Measurements from ENCODE around the gene ZNF296.

ZNF296 gene

DNA sequence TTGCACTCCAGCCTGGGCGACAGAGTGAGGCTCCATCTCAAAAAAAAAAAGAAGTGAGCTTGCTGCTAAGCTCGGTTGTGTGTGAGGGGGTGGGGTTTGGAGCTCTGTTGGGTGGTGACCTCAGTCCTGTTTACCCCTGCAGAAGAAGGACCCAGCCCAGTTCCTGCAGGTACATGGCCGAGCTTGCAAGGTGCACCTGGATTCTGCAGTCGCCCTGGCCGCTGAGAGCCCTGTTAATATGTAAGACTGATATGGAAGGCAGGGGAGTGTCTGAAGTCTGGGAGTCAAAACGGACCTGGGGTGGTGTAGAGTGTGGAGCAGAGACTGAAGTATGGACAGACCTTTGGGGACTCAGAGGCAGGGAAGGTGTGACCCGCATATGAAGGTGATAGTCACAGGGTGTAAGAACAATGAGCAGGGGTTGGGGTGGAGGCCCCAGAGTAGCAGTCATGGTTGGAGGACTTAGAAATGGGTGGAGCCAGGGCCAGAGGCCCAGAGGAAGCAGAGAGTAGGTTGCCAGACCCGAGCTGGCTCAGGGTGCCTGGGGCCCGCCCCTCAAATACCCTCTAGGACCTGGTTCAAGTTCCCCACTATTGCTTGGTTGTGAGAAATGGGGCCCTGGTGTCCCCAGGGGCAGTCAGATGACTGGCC lies 24.2 kb downstream of the ZNF296 start:
- DNase-seq: no peak

DNA sequence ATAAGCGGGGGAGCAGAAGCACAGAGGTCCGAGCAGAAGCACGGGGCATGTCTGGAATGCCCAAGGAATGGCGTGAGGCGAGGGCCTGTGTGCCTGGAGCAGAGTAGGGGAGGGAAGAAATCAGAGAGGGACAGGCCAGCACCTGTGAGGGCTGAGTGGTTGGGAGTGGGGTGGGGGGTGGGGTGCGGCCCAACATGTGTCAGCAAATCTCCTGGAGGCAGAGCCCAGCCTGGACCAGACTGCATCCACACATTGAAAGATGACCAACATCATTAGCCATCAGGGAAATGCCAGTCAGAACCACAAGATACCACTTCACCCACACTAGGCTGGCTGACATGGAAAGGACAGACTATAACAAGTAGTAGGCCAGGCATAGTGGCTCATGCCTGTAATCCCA lies 26.2 kb downstream of the ZNF296 start:
- no peak for DNase-seq

DNA sequence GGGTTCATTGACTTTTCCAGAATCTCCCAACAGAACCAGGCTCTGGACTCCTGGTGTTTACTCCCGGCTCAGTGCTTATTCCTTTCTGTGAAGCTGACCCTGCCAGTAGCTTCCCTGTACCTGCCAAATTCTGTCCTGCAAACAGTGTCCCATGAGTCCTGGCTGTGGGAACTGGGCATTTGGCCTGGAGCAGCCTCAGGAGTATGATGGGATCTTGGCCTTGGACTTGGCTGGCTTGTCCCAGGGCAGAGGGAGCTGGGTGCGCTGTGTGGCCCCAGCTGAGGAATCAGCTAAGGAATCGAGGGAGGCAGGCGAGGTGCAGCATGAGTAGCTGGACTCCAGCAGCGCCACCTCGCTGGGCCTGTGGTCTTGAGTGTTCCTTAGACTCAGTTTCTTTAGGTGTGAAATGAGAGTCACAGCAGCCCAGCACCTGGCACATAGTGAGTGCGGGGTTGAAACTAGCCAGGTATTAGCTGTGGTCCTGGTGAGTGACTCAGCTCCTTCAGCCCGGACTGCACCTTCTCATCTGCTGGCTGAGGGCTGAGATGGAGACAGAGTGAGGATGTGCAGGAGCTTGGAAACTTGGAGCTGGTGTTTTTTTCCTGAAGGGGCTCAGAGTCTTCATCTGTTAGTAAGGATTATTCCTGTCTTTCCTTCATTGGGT lies 27.1 kb downstream of the ZNF296 start:
- DNase-seq: no peak

- DNase-seq: peak; percentile 57
Measured at GRCh38 chr19:45047188-45047797, 29.0 kb downstream of the ZNF296 start.

DNA sequence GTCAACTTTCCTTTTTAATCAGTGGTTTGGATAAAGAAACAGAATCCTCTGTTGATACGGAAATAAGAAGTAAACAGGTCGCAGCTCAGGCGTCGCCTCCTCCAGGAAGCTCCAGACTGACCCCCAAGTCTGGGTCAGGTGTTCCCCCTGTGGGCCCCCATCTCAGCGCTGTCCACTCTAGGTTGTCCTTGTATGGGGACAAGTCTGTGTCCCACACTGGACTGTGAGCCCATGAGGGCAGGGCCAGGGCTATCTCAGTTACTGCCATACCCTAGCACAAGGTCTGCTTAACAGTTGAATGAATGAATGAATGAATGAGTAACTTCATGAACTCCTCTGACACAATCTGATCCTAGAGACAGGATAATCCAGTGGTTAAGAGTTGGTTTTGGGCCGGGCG lies 29.9 kb downstream of the ZNF296 start:
- DNase-seq: no peak

GRCh38 chr19:45045671-45046353 lies 30.5 kb downstream of the ZNF296 start:
- no peak for DNase-seq

DNA sequence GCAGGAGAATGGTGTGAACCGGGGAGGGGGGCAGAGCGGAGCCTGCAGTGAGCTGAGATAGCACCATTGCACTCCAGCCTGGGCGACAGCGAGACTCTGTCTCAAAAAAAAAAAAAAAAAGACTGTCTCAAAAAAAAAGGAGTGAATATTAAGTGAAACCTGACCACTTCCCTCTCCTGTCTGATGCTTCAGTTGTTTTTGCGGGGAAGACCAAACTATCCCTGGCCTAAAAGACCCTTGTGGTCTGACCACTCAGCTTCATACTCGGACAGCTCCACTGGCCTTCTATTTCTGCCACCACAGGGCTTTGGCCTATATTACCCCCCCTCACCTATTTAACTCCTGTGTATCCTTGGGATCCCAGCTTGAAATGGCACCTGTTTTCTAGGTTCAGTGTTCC lies 35.2 kb downstream of the ZNF296 start:
- no peak for DNase-seq

GRCh38 chr19:45040059-45040771 lies 36.1 kb downstream of the ZNF296 start:
- DNase-seq: peak; percentile 47

DNA sequence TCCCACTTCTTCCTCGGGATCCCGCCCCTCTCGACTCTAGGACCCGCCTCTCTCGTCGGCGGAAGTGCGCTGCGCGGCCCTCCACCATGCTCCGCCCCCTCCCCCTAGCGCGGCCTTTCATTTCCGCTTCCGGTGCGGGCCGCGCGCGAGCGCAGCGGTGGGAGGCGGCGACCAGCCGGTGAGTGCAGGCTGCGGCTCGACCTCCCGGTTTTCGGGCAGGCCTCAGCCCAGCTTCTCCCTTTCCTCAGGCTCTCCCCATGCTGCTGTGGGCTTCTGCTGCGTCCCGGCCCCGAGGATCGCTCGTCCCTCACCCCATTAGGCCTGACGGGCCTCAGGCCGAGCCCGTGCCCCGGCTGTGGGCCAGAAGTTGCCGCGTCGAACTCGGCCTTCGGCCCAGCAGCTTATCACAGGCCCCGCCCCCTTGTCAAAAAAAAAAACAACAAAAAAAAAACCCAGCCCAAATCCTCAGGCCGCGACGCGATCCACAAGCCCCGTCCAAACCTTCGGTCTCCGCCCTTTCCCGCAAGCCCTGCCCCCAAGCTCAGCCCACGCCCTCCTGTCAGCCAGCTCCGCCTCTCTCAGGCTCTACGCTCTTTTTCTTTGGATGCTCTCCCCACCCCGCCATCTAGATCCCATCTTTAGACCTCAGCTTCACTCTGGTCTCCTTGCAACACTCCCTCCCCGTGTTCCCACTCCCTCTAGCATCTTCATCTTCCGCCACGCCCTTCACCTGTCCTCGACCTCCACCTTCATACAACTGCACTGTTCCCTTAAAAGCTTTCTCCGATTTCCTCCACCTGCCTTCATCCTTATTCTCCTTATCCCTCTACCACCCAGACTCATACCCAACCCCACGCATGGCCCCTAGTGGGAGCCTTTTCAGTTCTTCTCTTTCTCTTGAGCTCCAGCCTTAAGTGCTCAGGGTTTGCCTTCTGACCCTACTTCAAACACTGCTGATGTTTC lies 37.1 kb downstream of the ZNF296 start, which contains the start of gene CLASRP:
Gene CLASRP (plus strand): TSS at position 115 of the 963 bp plus-strand sequence. CDS start 1,168 bp downstream, outside the sequence.
- DNase-seq: peak; percentile 96

DNA sequence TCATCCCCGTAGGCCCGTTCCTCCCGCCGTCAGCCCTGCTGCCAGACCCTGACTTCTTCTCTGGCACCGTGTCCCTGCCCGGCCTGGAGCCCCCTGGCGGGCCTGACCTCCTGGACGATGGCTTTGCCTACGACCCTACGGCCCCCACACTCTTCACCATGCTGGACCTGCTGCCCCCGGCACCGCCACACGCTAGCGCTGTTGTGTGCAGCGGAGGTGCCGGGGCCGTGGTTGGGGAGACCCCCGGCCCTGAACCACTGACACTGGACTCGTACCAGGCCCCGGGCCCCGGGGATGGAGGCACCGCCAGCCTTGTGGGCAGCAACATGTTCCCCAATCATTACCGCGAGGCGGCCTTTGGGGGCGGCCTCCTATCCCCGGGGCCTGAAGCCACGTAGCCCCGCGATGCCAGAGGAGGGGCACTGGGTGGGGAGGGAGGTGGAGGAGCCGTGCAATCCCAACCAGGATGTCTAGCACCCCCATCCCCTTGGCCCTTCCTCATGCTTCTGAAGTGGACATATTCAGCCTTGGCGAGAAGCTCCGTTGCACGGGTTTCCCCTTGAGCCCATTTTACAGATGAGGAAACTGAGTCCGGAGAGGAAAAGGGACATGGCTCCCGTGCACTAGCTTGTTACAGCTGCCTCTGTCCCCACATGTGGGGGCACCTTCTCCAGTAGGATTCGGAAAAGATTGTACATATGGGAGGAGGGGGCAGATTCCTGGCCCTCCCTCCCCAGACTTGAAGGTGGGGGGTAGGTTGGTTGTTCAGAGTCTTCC lies 38.7 kb downstream of the ZNF296 start:
- no peak for DNase-seq

DNA sequence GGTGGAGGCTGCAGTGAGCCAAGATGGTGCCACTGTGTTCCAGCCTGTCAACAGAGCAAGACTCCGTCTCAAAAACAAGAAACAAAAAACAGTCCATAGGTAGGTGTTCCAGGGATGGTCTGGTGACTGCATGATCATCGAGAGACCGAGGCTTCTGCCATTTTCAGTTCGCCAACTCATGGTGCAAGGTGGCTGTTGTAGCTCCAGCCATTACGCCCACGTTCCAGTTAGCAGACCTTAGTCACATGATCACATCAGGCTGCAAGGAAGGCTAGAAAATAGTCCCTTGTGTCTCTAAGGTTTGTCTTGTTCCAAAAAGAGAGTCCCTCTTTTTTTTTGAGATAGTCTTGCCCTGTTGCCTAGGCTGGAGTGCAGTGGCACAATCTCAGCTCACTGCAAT lies 40.5 kb downstream of the ZNF296 start:
- DNase-seq: no peak

DNA sequence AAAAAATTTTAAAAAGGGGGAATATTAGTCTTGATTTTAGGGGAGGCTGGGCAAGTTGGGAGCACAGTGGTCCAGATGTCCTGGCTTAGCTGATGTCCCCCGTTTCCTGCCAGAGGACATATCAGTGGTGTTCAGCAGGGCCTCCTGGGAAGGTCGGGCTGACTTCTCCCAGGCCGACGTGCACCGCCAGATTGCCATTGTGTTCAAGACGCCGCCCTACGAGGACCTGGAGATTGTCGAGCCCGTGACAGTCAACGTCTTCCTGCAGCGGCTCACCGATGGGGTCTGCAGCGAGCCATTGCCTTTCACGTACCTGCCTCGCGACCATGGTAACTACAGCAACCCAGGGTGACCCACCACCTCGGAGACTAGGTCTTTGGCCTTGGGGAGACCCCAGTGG lies 43.9 kb downstream of the ZNF296 start:
- no peak for DNase-seq

GRCh38 chr19:45030825-45031224 lies 45.5 kb downstream of the ZNF296 start:
- DNase-seq: no peak

GRCh38 chr19:45027371-45027770 lies 48.9 kb downstream of the ZNF296 start:
- DNase-seq: no peak

- DNase-seq: no peak
Measured at GRCh38 chr19:45025264-45025663, 51.0 kb downstream of the ZNF296 start.

- DNase-seq: no peak
Measured at GRCh38 chr19:45023048-45023447, 53.2 kb downstream of the ZNF296 start.

DNA sequence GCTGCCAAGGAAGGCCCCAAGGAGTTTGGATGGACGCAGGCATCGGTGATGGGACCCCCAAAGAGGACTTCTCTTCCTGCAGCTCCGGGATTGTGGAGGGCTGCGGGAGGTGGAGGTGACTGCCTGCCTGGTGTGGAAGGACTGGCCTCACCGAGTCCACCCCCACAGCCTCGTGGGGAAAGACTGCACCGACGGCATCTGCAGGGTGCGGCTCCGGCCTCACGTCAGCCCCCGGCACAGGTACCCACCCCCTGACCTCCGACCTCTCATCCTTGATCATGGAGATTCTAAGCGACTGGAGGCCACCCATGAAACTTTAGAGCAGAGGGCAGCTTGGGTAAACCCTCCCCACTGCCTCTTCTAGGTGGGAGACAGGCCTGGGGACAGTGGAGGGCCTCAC lies 54.3 kb downstream of the ZNF296 start:
- no peak for DNase-seq

Data from hematopoietic multipotent progenitor cell treated with erythropoietin and hydrocortisone succinate and interleukin-3 and kit ligand, for 6 days (in vitro differentiated cells).